VCaP (cell line): ENCODE results near the gene SEC16A.

ENCODE experiments used
- H3K27ac ChIP-seq: fragments of 450-650 bp; 2 replicates; pipeline ENCODE4 v1.5.1; 2017
- TF ChIP-seq, protein P1 (sequence below): fragments of 450-650 bp; conservative IDR thresholded peaks from 2 replicates; pipeline ENCODE4 v1.5.1; 2017; ENCODE audit warnings: mild to moderate bottlenecking, moderate library complexity

SEC16A gene

DNA sequence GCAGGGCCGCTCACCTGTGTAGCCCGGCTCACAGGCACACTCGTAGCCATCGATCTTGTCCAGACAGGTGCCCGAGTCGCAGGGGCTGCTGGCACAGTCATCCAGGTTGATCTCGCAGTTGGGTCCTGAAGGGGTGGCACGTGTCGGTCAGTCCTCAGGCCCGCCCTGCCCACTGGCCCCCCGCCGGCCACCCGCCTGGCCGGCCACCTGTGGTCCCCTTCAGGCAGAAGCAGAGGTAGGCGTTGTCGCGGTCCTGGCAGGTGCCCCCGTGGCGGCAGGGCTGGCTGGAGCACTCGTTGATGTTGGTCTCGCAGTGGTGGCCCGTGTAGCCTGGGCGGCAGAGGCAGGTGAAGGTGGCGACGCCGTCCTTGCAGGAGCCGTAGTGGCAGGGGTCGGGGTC is 32.4 kb upstream of the SEC16A start:
- TF ChIP-seq, protein P1, sequence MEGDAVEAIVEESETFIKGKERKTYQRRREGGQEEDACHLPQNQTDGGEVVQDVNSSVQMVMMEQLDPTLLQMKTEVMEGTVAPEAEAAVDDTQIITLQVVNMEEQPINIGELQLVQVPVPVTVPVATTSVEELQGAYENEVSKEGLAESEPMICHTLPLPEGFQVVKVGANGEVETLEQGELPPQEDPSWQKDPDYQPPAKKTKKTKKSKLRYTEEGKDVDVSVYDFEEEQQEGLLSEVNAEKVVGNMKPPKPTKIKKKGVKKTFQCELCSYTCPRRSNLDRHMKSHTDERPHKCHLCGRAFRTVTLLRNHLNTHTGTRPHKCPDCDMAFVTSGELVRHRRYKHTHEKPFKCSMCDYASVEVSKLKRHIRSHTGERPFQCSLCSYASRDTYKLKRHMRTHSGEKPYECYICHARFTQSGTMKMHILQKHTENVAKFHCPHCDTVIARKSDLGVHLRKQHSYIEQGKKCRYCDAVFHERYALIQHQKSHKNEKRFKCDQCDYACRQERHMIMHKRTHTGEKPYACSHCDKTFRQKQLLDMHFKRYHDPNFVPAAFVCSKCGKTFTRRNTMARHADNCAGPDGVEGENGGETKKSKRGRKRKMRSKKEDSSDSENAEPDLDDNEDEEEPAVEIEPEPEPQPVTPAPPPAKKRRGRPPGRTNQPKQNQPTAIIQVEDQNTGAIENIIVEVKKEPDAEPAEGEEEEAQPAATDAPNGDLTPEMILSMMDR: no peak
- H3K27ac ChIP-seq: no peak overlapping the region

DNA sequence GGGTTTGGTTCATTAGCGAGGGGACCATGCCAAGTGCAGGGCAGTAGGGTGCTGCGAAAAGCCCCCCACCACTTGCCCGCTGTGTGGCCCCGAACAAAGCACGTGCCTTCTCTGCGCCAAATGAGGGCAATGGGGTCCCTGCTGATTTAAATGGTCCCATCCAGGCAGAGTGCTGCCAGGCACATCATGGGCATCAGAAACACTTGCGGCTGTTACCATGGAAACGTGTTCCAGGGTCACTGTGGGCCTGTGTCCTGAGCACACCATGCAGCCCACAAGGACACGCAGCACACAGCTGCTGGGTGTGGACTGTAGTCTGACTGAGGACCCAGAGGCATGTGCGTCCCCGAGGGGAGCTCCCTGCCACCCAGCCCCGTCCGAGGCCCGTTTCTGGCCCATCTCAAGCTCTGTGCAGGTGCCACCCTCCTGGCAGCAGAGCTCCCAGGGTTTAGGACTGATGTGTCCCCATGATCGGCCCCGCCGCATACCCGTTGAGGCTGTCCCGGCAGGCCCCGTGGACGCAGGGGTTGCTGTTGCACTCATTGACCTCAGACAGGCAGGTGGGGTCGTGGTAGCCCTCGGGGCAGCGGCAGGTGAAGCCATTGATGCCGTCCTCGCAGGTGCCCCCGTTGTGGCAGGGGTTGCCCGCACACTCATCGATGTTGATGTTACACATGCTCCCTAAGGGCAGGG is 31.3 kb upstream of the SEC16A start:
- H3K27ac ChIP-seq: no peak overlapping the region
- TF ChIP-seq, protein P1: no peak

DNA sequence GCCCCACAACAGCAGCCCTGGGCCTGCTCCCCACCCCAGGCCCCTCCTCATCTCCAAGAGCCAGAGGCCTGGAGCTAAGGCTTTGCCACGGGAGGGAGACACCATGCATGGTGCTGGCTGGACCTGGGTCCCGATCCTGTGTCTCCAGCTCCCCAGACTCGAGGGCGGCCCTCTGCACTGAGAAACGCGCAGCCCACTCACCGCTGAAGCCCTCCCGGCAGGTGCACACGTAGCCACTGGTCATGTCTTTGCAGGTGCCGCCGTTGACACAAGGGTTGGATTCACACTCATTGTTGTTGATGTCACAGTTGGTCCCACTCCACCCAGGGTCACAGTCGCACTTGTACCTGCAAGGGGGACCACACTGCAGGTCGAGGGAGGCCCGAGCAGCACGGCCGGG is 30.4 kb upstream of the SEC16A start:
- H3K27ac ChIP-seq: no peak overlapping the region
- TF ChIP-seq, protein P1: no peak

DNA sequence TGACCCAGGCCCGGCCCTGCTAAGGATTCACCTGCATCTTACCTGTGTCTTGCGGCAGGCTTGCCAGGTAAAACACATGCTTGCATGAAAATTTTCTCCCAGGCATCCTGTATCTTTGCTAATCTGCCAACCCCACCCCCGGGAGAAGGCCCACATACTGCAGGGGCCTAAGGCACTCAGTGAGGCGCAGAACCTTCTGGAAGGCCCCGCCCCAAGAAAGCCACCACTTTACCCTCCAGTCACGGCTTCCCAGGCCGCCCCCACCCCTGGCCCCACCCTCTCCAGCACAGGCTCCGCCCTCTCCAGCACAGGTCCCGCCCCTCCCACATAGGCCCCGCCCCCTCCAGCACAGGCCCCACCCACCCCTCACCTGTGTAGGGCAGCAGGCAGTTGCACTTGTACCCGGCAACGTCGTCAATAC is 29.8 kb upstream of the SEC16A start:
- TF ChIP-seq, protein P1: no peak

DNA sequence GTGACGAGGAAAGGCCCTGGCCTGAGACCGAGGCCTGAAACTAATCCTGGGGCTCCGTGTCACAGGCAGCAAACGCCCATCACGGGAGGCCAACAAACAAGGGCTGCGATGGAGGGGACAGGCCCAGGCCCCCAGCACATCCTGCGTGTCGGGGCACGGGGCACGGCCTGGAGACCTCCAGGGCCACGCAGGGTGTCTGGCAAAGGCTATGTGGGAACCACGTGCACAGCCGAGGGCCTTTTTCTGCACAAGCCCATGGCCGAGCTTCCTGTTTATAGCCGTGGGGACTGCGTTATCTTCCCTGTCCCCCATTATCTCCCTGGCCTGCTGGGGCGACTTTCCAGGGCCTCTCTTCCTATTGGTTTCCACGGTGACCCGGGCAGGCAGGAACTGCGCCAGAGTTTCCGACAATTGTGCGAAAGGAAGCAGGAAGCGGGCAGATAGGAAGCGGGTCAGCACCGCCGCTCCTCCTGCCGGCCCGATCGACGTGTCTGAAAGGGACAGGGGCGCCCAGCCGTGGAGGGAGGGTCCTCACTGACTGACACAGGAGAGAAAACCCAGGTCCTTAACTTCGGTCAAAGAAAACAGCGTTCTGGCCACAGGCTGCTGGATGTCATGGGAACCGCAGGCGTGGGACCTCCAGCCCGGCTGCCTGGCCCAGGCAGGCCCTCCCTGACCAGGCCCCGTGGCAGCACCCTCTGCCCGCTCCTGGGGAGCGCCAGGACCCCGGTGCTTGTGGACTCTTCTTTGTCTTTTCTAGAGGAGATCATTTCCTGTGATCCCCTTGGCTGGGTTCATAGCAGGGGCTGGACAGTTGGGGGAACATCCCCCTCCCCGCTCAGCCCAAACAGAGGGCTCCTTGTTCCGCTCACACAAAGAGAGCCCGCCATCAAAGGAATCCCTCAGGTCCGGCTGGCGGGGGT is 29.1 kb upstream of the SEC16A start:
- H3K27ac ChIP-seq: no peak overlapping the region
- TF ChIP-seq, protein P1: no peak

More for the DNA sequence above, 29.8 kb upstream of the SEC16A start:
- no peak overlapping the region for H3K27ac ChIP-seq

DNA sequence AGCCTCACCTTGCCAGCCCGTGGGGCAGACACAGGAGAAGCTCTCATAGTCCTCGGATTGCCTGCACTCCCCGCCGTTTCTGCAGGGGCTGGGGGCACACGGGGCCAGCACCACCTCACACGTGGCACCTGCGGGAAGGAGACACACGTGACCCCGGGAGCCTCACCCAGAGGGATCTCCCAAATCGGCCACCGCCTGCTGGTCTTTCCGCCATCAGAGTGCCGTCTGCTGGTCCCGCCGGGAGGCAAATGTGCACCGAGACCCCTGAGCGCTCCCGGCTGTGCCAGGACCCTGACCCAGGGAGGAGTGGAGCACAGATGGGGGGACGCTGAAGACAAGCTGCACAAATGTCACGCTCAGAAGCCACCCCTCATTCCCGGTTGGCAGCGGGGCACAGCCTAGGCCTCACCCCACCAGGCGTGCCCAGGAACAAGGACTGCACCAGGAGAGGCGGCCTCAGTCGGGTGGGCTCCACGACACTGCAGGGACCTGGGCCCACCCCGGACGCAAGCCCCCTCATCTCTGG is 28.4 kb upstream of the SEC16A start:
- TF ChIP-seq, protein P1: no peak
- H3K27ac ChIP-seq: no peak overlapping the region

DNA sequence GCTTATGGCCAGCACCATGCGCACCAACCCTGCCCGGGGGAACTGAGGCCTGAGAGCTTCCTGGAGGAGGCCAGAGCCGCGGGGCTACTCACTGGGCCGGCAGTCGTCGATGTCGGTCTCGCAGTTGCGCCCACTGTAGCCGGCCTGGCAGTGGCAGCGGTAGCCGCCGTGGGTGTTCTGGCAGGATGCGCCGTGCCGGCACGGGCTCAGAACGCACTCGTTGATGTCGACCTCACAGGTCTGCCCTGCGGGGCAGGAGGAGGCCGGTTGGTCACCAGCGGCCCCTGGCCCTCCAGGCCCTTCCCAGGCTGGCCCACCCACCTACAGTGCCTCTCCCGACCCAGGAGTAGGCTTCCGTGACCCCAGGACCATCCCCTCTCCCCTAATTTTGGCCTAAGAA is 27.7 kb upstream of the SEC16A start:
- TF ChIP-seq, protein P1: no peak
- no peak overlapping the region for H3K27ac ChIP-seq
